HEK293 (cell line): Measurements from ENCODE around the gene LDLRAD3.

ENCODE experiments used
- CTCF ChIA-PET: fragments of 350-600 bp; formaldehyde crosslinking; extraction: SDS; loops from one replicate; lab custom pipeline; 2021; ENCODE audit warnings: antibody characterized with exemption; lab: Yijun Ruan, JAX
- POLR2A ChIA-PET: fragments of 300-600 bp; formaldehyde crosslinking; extraction: SDS; loops from one replicate; lab custom pipeline; 2020; ENCODE audit warnings: antibody characterized with exemption, inconsistent platforms; lab: Yijun Ruan, JAX
- H3K27ac ChIP-seq: fragments of 200-500 bp; sonication (Bioruptor generic); 2 replicates; pipeline ENCODE4 v1.5.1; 2014; ENCODE audit warnings: low read depth, low read length, control low read depth, inconsistent platforms; ENCODE audit errors: extremely low read depth
- H3K36me3 ChIP-seq, 2 experiments: fragments of 200-500 bp in 1 of 2; sonication (Bioruptor generic) in 1 of 2; 1 replicate in 1 of 2; 2 replicates in 1 of 2; pipeline ENCODE4 v1.5.1; 2014 to 2017; ENCODE audit warnings: inconsistent platforms in 2 of 2, low read length in 2 of 2; ENCODE audit not compliant: control insufficient read depth in 2 of 2, insufficient read depth in 1 of 2
- H3K4me1 ChIP-seq: fragments of 200-500 bp; sonication (Bioruptor generic); 2 replicates; pipeline ENCODE4 v1.5.1; 2014; ENCODE audit warnings: mild to moderate bottlenecking, low read length, inconsistent platforms; ENCODE audit not compliant: control insufficient read depth, insufficient read depth
- H3K4me3 ChIP-seq: 2 replicates; pipeline ENCODE4 v1.5.1; 2011; ENCODE audit warnings: low read depth, mild to moderate bottlenecking, control low read depth, low read length, moderate library complexity
- H3K9me3 ChIP-seq: fragments of 200-500 bp; sonication (Bioruptor generic); 2 replicates; pipeline ENCODE4 v1.5.1; 2014; ENCODE audit warnings: low read depth, low read length, inconsistent platforms; ENCODE audit not compliant: control insufficient read depth, insufficient read depth
- OVOL3 ChIP-seq: fragments of 450-650 bp; formaldehyde crosslinking; IDR thresholded peaks from 2 replicates; pipeline ENCODE4 v1.5.1; 2016; ENCODE audit warnings: missing biosample characterization, missing genetic modification characterization
- SETDB1 ChIP-seq: IDR thresholded peaks from one replicate; pipeline ENCODE4 v1.6.1; 2017; ENCODE audit warnings: mild to moderate bottlenecking, low read length, moderate library complexity, mixed read lengths; ENCODE audit not compliant: insufficient read length
- ZFP3 ChIP-seq: fragments of 450-650 bp; formaldehyde crosslinking; IDR thresholded peaks from 2 replicates; pipeline ENCODE4 v1.5.1; 2016; ENCODE audit warnings: low read depth, missing biosample characterization, missing genetic modification characterization
- ZNF146 ChIP-seq: fragments of 450-650 bp; formaldehyde crosslinking; IDR thresholded peaks from 2 replicates; pipeline ENCODE4 v1.5.1; 2016; ENCODE audit warnings: missing biosample characterization, missing genetic modification characterization
- ZNF155 ChIP-seq: fragments of 450-650 bp; formaldehyde crosslinking; IDR thresholded peaks from 2 replicates; pipeline ENCODE4 v1.5.1; 2016; ENCODE audit warnings: missing biosample characterization, missing genetic modification characterization
- ZNF18 ChIP-seq: fragments of 450-650 bp; formaldehyde crosslinking; IDR thresholded peaks from 2 replicates; pipeline ENCODE4 v1.5.1; 2016; ENCODE audit warnings: missing biosample characterization, missing genetic modification characterization
- ZNF26 ChIP-seq: fragments of 450-650 bp; formaldehyde crosslinking; IDR thresholded peaks from 2 replicates; pipeline ENCODE4 v1.5.1; 2016; ENCODE audit warnings: missing biosample characterization, missing genetic modification characterization
- ZNF324 ChIP-seq: fragments of 450-650 bp; formaldehyde crosslinking; IDR thresholded peaks from 2 replicates; pipeline ENCODE4 v1.5.1; 2016; ENCODE audit warnings: missing biosample characterization, missing genetic modification characterization
- ZNF529 ChIP-seq: fragments of 450-650 bp; formaldehyde crosslinking; IDR thresholded peaks from 2 replicates; pipeline ENCODE4 v1.5.1; 2017; ENCODE audit warnings: missing genetic modification characterization, missing biosample characterization; ENCODE audit not compliant: insufficient replicate concordance
- ZNF624 ChIP-seq: fragments of 450-650 bp; formaldehyde crosslinking; IDR thresholded peaks from 2 replicates; pipeline ENCODE4 v1.5.1; 2017; ENCODE audit warnings: missing biosample characterization, missing genetic modification characterization
- ZNF639 ChIP-seq: fragments of 450-650 bp; formaldehyde crosslinking; IDR thresholded peaks from 2 replicates; pipeline ENCODE4 v1.5.1; 2016; ENCODE audit warnings: missing biosample characterization, missing genetic modification characterization
- ZNF707 ChIP-seq: fragments of 450-650 bp; formaldehyde crosslinking; IDR thresholded peaks from 2 replicates; pipeline ENCODE4 v1.5.1; 2016; ENCODE audit warnings: missing biosample characterization, missing genetic modification characterization
- ZSCAN30 ChIP-seq: fragments of 450-650 bp; IDR thresholded peaks from 2 replicates; pipeline ENCODE4 v1.5.1; 2018; ENCODE audit warnings: missing biosample characterization, mild to moderate bottlenecking, missing genetic modification characterization, moderate library complexity
- TF ChIP-seq, protein P1 (sequence below): fragments of 450-650 bp; formaldehyde crosslinking; conservative IDR thresholded peaks from 2 replicates; pipeline ENCODE4 v1.5.1; 2016; ENCODE audit warnings: low read depth, missing biosample characterization, missing genetic modification characterization

LDLRAD3 gene

DNA sequence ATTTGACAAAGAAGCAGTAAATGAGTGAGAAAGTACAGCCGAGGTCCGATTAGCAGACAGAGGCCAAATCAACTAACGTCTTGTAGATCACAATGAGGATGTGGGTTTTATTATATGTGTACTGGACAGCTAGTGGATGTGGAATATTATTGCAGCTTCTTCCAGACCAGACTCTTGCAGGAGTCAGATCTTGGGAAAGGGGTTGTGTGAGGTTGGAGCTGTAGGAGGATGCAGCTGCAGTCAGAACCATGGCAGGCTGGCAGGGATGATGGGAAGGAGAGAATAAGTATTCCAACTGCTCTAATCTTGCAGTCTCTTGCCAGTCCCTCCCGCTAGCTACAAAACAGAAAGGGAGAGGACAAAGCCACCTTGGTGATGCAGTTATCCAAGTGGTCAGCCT, 46.8 kb upstream of the LDLRAD3 start:
- Histone ChIP-seq H3K4me1 (no peaks in the 10 kb centered on the region), H3K27ac (no peak overlapping the region), H3K9me3 (no peaks in the 10 kb centered on the region), H3K4me3 (no peak overlapping the region), H3K36me3 (no peaks in the 10 kb centered on the region)
- TF ChIP-seq ZNF18: no peak
- TF ChIP-seq ZNF26 (tag by site-specific recombination): no peak
- TF ChIP-seq ZFP3 (tag by site-specific recombination): no peak
- TF ChIP-seq, protein P1, sequence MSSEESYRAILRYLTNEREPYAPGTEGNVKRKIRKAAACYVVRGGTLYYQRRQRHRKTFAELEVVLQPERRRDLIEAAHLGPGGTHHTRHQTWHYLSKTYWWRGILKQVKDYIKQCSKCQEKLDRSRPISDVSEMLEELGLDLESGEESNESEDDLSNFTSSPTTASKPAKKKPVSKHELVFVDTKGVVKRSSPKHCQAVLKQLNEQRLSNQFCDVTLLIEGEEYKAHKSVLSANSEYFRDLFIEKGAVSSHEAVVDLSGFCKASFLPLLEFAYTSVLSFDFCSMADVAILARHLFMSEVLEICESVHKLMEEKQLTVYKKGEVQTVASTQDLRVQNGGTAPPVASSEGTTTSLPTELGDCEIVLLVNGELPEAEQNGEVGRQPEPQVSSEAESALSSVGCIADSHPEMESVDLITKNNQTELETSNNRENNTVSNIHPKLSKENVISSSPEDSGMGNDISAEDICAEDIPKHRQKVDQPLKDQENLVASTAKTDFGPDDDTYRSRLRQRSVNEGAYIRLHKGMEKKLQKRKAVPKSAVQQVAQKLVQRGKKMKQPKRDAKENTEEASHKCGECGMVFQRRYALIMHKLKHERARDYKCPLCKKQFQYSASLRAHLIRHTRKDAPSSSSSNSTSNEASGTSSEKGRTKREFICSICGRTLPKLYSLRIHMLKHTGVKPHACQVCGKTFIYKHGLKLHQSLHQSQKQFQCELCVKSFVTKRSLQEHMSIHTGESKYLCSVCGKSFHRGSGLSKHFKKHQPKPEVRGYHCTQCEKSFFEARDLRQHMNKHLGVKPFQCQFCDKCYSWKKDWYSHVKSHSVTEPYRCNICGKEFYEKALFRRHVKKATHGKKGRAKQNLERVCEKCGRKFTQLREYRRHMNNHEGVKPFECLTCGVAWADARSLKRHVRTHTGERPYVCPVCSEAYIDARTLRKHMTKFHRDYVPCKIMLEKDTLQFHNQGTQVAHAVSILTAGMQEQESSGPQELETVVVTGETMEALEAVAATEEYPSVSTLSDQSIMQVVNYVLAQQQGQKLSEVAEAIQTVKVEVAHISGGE (tag by site-specific recombination): no peak
- no peak for TF ChIP-seq ZNF707
- no peak for TF ChIP-seq ZNF529 (tag by site-specific recombination)
- no peak for TF ChIP-seq ZNF639
- TF ChIP-seq OVOL3: no peak
- no peak for TF ChIP-seq ZNF155 (tag by site-specific recombination)
- no peak for TF ChIP-seq ZSCAN30 (tag by site-specific recombination)
- TF ChIP-seq ZNF624 (tag by site-specific recombination): no peak
- ChIA-PET CTCF (no interaction called here), POLR2A (no interaction called here)

DNA sequence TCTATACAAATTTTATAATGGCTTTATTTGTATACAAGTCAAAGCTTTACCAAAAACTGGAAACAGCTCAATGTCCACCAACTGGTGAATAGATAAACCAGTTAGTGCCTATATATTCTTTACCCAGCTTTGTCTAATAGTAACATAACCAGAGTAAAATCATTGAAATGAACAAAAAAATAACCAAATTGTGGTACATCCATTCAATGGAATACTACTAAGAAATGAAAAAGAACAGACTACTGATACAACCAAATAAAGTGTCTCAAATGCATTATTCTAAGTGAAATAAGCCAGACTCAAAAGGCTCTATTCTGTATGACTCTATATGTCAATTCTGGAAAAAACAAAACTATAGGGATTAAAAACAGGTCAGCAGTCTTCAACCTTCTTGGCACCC, 40.9 kb upstream of the LDLRAD3 start:
- ChIA-PET CTCF (interaction anchor here (0.7 kb wide), 1 partner anchor 61 kb away, joined by 4 read pairs; no protein-coding TSS in a partner anchor), POLR2A (no interaction called here)
- H3K27ac ChIP-seq: no peak overlapping the region
- H3K9me3 ChIP-seq: no peaks in the 10 kb centered on the region
- no peak overlapping the region for H3K4me3 ChIP-seq
- no peaks in the 10 kb centered on the region for H3K36me3 ChIP-seq
- TF ChIP-seq ZNF324 (tag by site-specific recombination) (no peak), SETDB1 (peak; percentile 51), ZNF146 (tag by site-specific recombination) (peak; percentile 93)
- no peaks in the 10 kb centered on the region for H3K4me1 ChIP-seq
